IMR-90 (cell line): Measurements from ENCODE around the gene CRYGN. TPM values are rescaled to one million over a fixed set of nuclear protein-coding genes. Genes with fewer than 3 reads are reported as not detected.

Experiments used
- ATAC-seq: fragments of 200-7000 bp; cut with Tn5 transposase; 2 replicates; pipeline ENCODE4 v1.9.1; 2020; ENCODE audit warnings: low read depth, mild to moderate bottlenecking, moderate library complexity
- BruUV-seq: library from RNA; stranded (reverse); fragments of 400-500 nt; replicated peaks from 2 replicates; lab custom pipeline; 2021; lab: Mats Ljungman, UMichigan
- CTCF ChIA-PET: fragments of 300-600 bp; formaldehyde crosslinking; extraction: SDS; loops from one replicate; lab custom pipeline; 2021; ENCODE audit warnings: antibody characterized with exemption; lab: Yijun Ruan, JAX
- POLR2A ChIA-PET: fragments of 300-600 bp; sonication (Branson Sonifier 250); formaldehyde crosslinking; loops from one replicate; lab custom pipeline; 2022; ENCODE audit warnings: antibody characterized with exemption; ENCODE audit not compliant: unreplicated experiment; lab: Charles Lee
- DNase-seq: peaks from one replicate; pipeline ENCODE4 v3.0.0; 2013
- H2AFZ ChIP-seq: replicated peaks from 2 replicates; pipeline ENCODE3; 2013; ENCODE audit warnings: low read length, mild to moderate bottlenecking; ENCODE audit not compliant: poor library complexity
- H2AK5ac ChIP-seq: 2 replicates; pipeline ENCODE4 v1.6.1; 2013; ENCODE audit warnings: low read depth, low read length, inconsistent platforms
- H2AK9ac ChIP-seq: replicated peaks from 2 replicates; pipeline ENCODE3; 2013; ENCODE audit warnings: mild to moderate bottlenecking, low read depth, low read length, moderate library complexity; ENCODE audit not compliant: poor library complexity
- H2BK120ac ChIP-seq: 2 replicates; pipeline ENCODE4 v1.6.1; 2013; ENCODE audit warnings: low read depth, low read length, inconsistent platforms
- H2BK15ac ChIP-seq: 3 replicates; pipeline ENCODE4 v1.6.1; 2013; ENCODE audit warnings: low read depth, low read length, inconsistent platforms
- H2BK20ac ChIP-seq: 2 replicates; pipeline ENCODE4 v1.6.1; 2013; ENCODE audit warnings: low read depth, mild to moderate bottlenecking, inconsistent platforms, low read length, moderate library complexity
- H2BK5ac ChIP-seq: 2 replicates; pipeline ENCODE4 v1.6.1; 2013; ENCODE audit warnings: mild to moderate bottlenecking, low read depth, low read length, inconsistent platforms; ENCODE audit not compliant: poor library complexity, severe bottlenecking
- H3K14ac ChIP-seq: replicated peaks from 2 replicates; pipeline ENCODE4 v1.6.1; 2013; ENCODE audit warnings: low read depth, low read length, inconsistent platforms
- H3K18ac ChIP-seq: 2 replicates; pipeline ENCODE4 v1.6.1; 2013; ENCODE audit warnings: low read depth, low read length, control low read depth
- H3K23ac ChIP-seq: 2 replicates; pipeline ENCODE4 v1.6.1; 2013; ENCODE audit warnings: low read depth, low read length, inconsistent platforms
- H3K27ac ChIP-seq: 2 replicates; pipeline ENCODE4 v1.5.1; 2013; ENCODE audit warnings: mild to moderate bottlenecking, control low read depth, low read length; ENCODE audit not compliant: insufficient read depth
- H3K27me3 ChIP-seq: 2 replicates; pipeline ENCODE4 v1.6.1; 2013; ENCODE audit warnings: low read length; ENCODE audit not compliant: control insufficient read depth, insufficient read depth
- H3K36me3 ChIP-seq: 2 replicates; pipeline ENCODE4 v1.6.1; 2013; ENCODE audit warnings: low read length, mixed read lengths; ENCODE audit not compliant: control insufficient read depth, insufficient read depth
- H3K4ac ChIP-seq: 2 replicates; pipeline ENCODE4 v1.6.1; 2013; ENCODE audit warnings: low read depth, low read length, inconsistent platforms
- H3K4me1 ChIP-seq: 2 replicates; pipeline ENCODE4 v1.6.1; 2013; ENCODE audit warnings: low read length, mixed read lengths; ENCODE audit not compliant: control insufficient read depth, insufficient read depth
- H3K4me2 ChIP-seq: 2 replicates; pipeline ENCODE4 v1.6.1; 2013; ENCODE audit warnings: low read depth, mild to moderate bottlenecking, control low read depth, low read length, moderate library complexity
- H3K4me3 ChIP-seq: 2 replicates; pipeline ENCODE4 v1.5.1; 2013; ENCODE audit warnings: low read depth, mild to moderate bottlenecking, control low read depth, low read length, moderate library complexity; ENCODE audit not compliant: insufficient read depth
- H3K56ac ChIP-seq: 2 replicates; pipeline ENCODE4 v1.6.1; 2013; ENCODE audit warnings: low read length, inconsistent platforms; ENCODE audit not compliant: insufficient read depth; ENCODE audit errors: extremely low read depth
- H3K79me1 ChIP-seq, 2 experiments: 2 replicates each; pipeline ENCODE4 v1.6.1; 2013; ENCODE audit warnings: low read length in 2 of 2, inconsistent platforms in 1 of 2, low read depth in 1 of 2
- H3K9ac ChIP-seq: 2 replicates; pipeline ENCODE4 v1.6.1; 2013; ENCODE audit warnings: low read depth, low read length, control low read depth
- H3K9me1 ChIP-seq: 2 replicates; pipeline ENCODE4 v1.6.1; 2013; ENCODE audit warnings: low read length, inconsistent platforms; ENCODE audit not compliant: insufficient read depth
- H3K9me3 ChIP-seq: 2 replicates; pipeline ENCODE4 v1.6.1; 2013; ENCODE audit warnings: low read length; ENCODE audit not compliant: control insufficient read depth, insufficient read depth
- H4K20me1 ChIP-seq: 2 replicates; pipeline ENCODE4 v1.6.1; 2013; ENCODE audit warnings: low read length, inconsistent platforms; ENCODE audit not compliant: insufficient read depth
- H4K5ac ChIP-seq: 2 replicates; pipeline ENCODE4 v1.6.1; 2013; ENCODE audit warnings: mild to moderate bottlenecking, low read depth, low read length, control low read depth
- H4K8ac ChIP-seq, 2 experiments: 2 replicates each; pipeline ENCODE4 v1.6.1; 2013; ENCODE audit warnings: low read depth in 2 of 2, low read length in 2 of 2, control low read depth in 1 of 2, inconsistent platforms in 1 of 2
- H4K91ac ChIP-seq: 2 replicates; pipeline ENCODE4 v1.6.1; 2013; ENCODE audit warnings: low read depth, low read length, inconsistent platforms; ENCODE audit not compliant: insufficient read depth
- CEBPB ChIP-seq: IDR thresholded peaks from 2 replicates; pipeline ENCODE4 v1.6.1; 2012; ENCODE audit warnings: low read depth, low read length, improper control_type of control experiment
- FOS ChIP-seq: fragments of 150-350 bp; IDR thresholded peaks from 2 replicates; pipeline ENCODE4 v1.6.1; 2016; ENCODE audit warnings: low read depth, low read length
- MXI1 ChIP-seq: IDR thresholded peaks from 2 replicates; pipeline ENCODE4 v1.6.1; 2012; ENCODE audit warnings: low read depth, mild to moderate bottlenecking, low read length, moderate library complexity, borderline replicate concordance
- POLR2A ChIP-seq: IDR thresholded peaks from 2 replicates; pipeline ENCODE4 v1.6.1; 2012; ENCODE audit warnings: mild to moderate bottlenecking, low read depth, low read length
- RAD21 ChIP-seq: IDR thresholded peaks from 2 replicates; pipeline ENCODE4 v1.6.1; 2012; ENCODE audit warnings: low read length, improper control_type of control experiment
- WGBS, 2 experiments: methylation state at CpG; one replicate each; pipeline versions ENCODE4 v1.1.5 to v1.1.7; 2013; ENCODE audit warnings: missing lambda C conversion rate in 2 of 2; ENCODE audit not compliant: insufficient read length in 1 of 2; ENCODE audit errors: extremely low coverage in 2 of 2; 5-methylcytosine and 5-hydroxymethylcytosine counted together
- dilution Hi-C: fragments of 300-500 bp; cut with HindIII; formaldehyde crosslinking; loops from one replicate; pipeline ENCODE4 v1.14.3; 2018; ENCODE audit warnings: low sequenced_read_pairs; ENCODE audit not compliant: unreplicated experiment
- in situ Hi-C: fragments of 300-500 bp; cut with MboI; formaldehyde crosslinking; loops from 3 replicates; pipeline ENCODE4 v1.14.3; 2019; ENCODE audit warnings: low sequenced_read_pairs, inconsistent platforms, mixed read lengths
- intact Hi-C: fragments of 100-400 bp; cut with micrococcal nuclease; formaldehyde crosslinking; loops from 2 replicates; pipeline ENCODE4 v1.10.0; 2022
- polyA plus RNA-seq, 3 experiments: library from polyadenylated mRNA; depleted of rRNA; stranded (reverse); fragments of >200 nt; gene quantifications; 2 replicates each; pipeline ENCODE4 v1.2.3, GENCODE V29; 2012; ENCODE audit warnings: low replicate concordance in 1 of 3
- total RNA-seq: library from RNA; depleted of rRNA; stranded (reverse); fragments of >200 nt; gene quantifications from 2 replicates; pipeline ENCODE4 v1.2.3, GENCODE V29; 2012
- TF ChIP-seq, protein P1 (sequence below): fragments of 150-350 bp; IDR thresholded peaks from 2 replicates; pipeline ENCODE4 v1.6.1; 2017; ENCODE audit warnings: mild to moderate bottlenecking, antibody characterized with exemption, low read length, low read depth

The CRYGN gene
- total and polyA plus RNA-seq, 2 of the 4 experiments (the other 2 are of a cell fraction) = not detected

DNA sequence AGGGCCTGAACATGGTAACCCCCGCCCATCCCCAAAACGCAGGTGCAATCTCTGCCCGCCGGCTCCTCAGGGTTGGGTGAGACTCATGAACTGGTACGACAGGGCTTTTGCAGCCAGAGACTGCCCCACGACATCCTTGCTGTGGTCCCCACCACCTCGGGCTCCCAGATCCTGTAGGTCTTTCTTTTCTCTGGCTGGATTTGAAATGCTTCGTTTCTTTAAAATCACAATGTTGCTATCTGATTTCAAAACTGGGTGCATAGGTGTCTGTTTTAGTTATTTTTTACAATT, 52.0 kb downstream of the CRYGN start:
- H2AFZ ChIP-seq = no peak overlapping the region
- no peak for ATAC-seq
- no peak overlapping the region for H2AK9ac ChIP-seq
- no peak overlapping the region for H3K18ac ChIP-seq
- no peak for DNase-seq
- WGBS, 2 experiments = 96% methylated on average over 3 of the region's 8 CpGs; no CpG with 5 or more reads in 1 of the 2 experiments
- no peak overlapping the region for H2BK15ac ChIP-seq
- no peak overlapping the region for H3K14ac ChIP-seq
- H2BK20ac ChIP-seq = no peak overlapping the region
- no peaks in the 10 kb centered on the region for H3K79me1 ChIP-seq
- no peak overlapping the region for H2AK5ac ChIP-seq
- no peak overlapping the region for H3K56ac ChIP-seq
- no peak overlapping the region for H3K4me3 ChIP-seq
- no peak overlapping the region for H3K27ac ChIP-seq
- H3K4me1 ChIP-seq = no peaks in the 10 kb centered on the region
- peaks cover 52% of the 10 kb centered on the region for H3K27me3 ChIP-seq
- H4K20me1 ChIP-seq = no peaks in the 10 kb centered on the region
- no peak overlapping the region for H2BK120ac ChIP-seq
- no peaks in the 10 kb centered on the region for H3K36me3 ChIP-seq
- TF ChIP-seq MXI1 = no peak
- TF ChIP-seq, protein P1, sequence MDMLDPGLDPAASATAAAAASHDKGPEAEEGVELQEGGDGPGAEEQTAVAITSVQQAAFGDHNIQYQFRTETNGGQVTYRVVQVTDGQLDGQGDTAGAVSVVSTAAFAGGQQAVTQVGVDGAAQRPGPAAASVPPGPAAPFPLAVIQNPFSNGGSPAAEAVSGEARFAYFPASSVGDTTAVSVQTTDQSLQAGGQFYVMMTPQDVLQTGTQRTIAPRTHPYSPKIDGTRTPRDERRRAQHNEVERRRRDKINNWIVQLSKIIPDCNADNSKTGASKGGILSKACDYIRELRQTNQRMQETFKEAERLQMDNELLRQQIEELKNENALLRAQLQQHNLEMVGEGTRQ = no peak
- TF ChIP-seq RAD21 = no peak
- TF ChIP-seq FOS = no peak
- TF ChIP-seq CEBPB = no peak
- TF ChIP-seq POLR2A = no peak
- dilution Hi-C loops (no loop called here), intact Hi-C loops (no loop called here), in situ Hi-C loops (no loop called here)
- H3K9me1 ChIP-seq = no peaks in the 10 kb centered on the region
- H3K4me2 ChIP-seq = no peak overlapping the region
- H4K91ac ChIP-seq = no peak overlapping the region
- ChIA-PET CTCF (no interaction called here), POLR2A (no interaction called here)
- no peak overlapping the region for H3K23ac ChIP-seq
- no peak overlapping the region for H4K8ac ChIP-seq
- no TSS peak for BruUV-seq
- H4K5ac ChIP-seq = no peak overlapping the region
- no peak overlapping the region for H2BK5ac ChIP-seq
- H3K9me3 ChIP-seq = peaks cover 6% of the 10 kb centered on the region
- no peak overlapping the region for H3K9ac ChIP-seq
- no peak overlapping the region for H3K4ac ChIP-seq
